ENCODE results near the gene GAS7.

Gene GAS7

GRCh38 chr17:10130263-10130662, 68.1 kb downstream of the GAS7 start:
- DNase-seq (ENCODE audit: low read depth): no peak
- TF ChIP-seq CTCF (IDR thresholded peaks at IDR 0.05; ENCODE audit: low read depth, low read length, missing control alignments): no peak
- H3K4me3 ChIP-seq (ENCODE audit: low read depth, low read length): no peak overlapping the region

GRCh38 chr17:10127819-10128425, 70.5 kb downstream of the GAS7 start:
- DNase-seq (ENCODE audit: low read depth): no peak

GRCh38 chr17:10126616-10127501, 71.5 kb downstream of the GAS7 start:
- no peak for DNase-seq (ENCODE audit: low read depth)
- H3K4me3 ChIP-seq (ENCODE audit: low read depth, low read length): no peak overlapping the region
- TF ChIP-seq CTCF (IDR thresholded peaks at IDR 0.05; ENCODE audit: low read depth, low read length, missing control alignments): no peak

More at GRCh38 chr17:10127819-10128425, 70.5 kb downstream of the GAS7 start:
- no peak for TF ChIP-seq CTCF (IDR thresholded peaks at IDR 0.05; ENCODE audit: low read depth, low read length, missing control alignments)
- no peak overlapping the region for H3K4me3 ChIP-seq (ENCODE audit: low read depth, low read length)

- H3K4me3 ChIP-seq (ENCODE audit: low read depth, low read length): no peak overlapping the region
- DNase-seq (ENCODE audit: low read depth): no peak
- no peak for TF ChIP-seq CTCF (IDR thresholded peaks at IDR 0.05; ENCODE audit: low read depth, low read length, missing control alignments)
These were observed 72.2 kb downstream of the GAS7 start for GRCh38 chr17:10126276-10126615.

GRCh38 chr17:10125531-10126275, 72.7 kb downstream of the GAS7 start:
- TF ChIP-seq CTCF (IDR thresholded peaks at IDR 0.05; ENCODE audit: low read depth, low read length, missing control alignments): no peak
- H3K4me3 ChIP-seq (ENCODE audit: low read depth, low read length): no peak overlapping the region
- DNase-seq (ENCODE audit: low read depth): no peak

- no peak for TF ChIP-seq CTCF (IDR thresholded peaks at IDR 0.05; ENCODE audit: low read depth, low read length, missing control alignments)
- no peak overlapping the region for H3K4me3 ChIP-seq (ENCODE audit: low read depth, low read length)
- DNase-seq (ENCODE audit: low read depth): no peak
These were observed 75.3 kb downstream of the GAS7 start for GRCh38 chr17:10123093-10123492.

All from GM12864 (cell line).